ENCODE results near the gene IZUMO1. TPM values are rescaled to one million over a fixed set of nuclear protein-coding genes. Genes with fewer than 3 reads are reported as not detected.
A peak's percentile ranks its signal among the peaks of the same experiment; 100 is the strongest.

IZUMO1 gene
- total and polyA plus RNA-seq, 2 of the 13 experiments (the other 11 are each of a cell fraction or from before 2014, with no cell fraction given), result 0.07 to 0.22 TPM

DNA sequence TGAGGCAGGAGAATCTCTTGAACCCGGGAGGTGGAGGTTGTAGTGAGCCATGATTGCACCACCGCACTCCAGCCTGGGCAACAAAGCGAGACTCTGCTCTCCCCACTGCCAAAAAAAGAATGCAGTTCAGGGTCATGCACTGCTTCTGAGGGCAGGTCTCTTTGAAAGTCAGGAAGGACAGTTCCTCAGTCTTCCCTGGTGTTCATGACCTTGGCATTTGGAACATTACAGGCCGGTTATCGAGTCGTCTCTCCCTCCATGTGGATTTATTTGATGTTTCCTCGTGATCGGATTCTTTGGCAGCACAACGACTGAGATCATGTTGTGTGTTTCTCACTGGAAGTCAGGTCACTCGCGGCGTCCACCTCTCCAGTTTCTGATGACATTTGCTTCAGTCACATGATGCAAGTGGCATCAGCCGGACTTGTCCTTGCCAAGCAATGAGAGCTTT is 25.8 kb upstream of the IZUMO1 start (continued):
- TF ChIP-seq, protein P1, sequence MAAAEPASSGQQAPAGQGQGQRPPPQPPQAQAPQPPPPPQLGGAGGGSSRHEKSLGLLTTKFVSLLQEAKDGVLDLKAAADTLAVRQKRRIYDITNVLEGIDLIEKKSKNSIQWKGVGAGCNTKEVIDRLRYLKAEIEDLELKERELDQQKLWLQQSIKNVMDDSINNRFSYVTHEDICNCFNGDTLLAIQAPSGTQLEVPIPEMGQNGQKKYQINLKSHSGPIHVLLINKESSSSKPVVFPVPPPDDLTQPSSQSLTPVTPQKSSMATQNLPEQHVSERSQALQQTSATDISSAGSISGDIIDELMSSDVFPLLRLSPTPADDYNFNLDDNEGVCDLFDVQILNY (CRISPR knock-in tag; conservative IDR thresholded peaks at IDR 0.05), result no peak
- TF ChIP-seq, protein P2, sequence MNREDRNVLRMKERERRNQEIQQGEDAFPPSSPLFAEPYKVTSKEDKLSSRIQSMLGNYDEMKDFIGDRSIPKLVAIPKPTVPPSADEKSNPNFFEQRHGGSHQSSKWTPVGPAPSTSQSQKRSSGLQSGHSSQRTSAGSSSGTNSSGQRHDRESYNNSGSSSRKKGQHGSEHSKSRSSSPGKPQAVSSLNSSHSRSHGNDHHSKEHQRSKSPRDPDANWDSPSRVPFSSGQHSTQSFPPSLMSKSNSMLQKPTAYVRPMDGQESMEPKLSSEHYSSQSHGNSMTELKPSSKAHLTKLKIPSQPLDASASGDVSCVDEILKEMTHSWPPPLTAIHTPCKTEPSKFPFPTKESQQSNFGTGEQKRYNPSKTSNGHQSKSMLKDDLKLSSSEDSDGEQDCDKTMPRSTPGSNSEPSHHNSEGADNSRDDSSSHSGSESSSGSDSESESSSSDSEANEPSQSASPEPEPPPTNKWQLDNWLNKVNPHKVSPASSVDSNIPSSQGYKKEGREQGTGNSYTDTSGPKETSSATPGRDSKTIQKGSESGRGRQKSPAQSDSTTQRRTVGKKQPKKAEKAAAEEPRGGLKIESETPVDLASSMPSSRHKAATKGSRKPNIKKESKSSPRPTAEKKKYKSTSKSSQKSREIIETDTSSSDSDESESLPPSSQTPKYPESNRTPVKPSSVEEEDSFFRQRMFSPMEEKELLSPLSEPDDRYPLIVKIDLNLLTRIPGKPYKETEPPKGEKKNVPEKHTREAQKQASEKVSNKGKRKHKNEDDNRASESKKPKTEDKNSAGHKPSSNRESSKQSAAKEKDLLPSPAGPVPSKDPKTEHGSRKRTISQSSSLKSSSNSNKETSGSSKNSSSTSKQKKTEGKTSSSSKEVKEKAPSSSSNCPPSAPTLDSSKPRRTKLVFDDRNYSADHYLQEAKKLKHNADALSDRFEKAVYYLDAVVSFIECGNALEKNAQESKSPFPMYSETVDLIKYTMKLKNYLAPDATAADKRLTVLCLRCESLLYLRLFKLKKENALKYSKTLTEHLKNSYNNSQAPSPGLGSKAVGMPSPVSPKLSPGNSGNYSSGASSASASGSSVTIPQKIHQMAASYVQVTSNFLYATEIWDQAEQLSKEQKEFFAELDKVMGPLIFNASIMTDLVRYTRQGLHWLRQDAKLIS (CRISPR knock-in tag; IDR thresholded peaks at IDR 0.05), result no peak
- TF ChIP-seq HNRNPH1 (optimal IDR thresholded peaks at IDR 0.05; ENCODE audit: low read depth, low read length) (no peak), ZMYM3 (CRISPR knock-in tag; IDR thresholded peaks at IDR 0.05) (peak; percentile 86), TAF1 (CRISPR knock-in tag; IDR thresholded peaks at IDR 0.05) (no peak), DR1 (CRISPR knock-in tag; IDR thresholded peaks at IDR 0.05) (no peak), TBL1XR1 (IDR thresholded peaks at IDR 0.05; ENCODE audit: borderline replicate concordance, low read length, partially characterized antibody) (peak; percentile 80), ZNF605 (CRISPR knock-in tag; IDR thresholded peaks at IDR 0.05) (no peak), ZNF235 (CRISPR knock-in tag; IDR thresholded peaks at IDR 0.05; ENCODE audit: borderline replicate concordance) (no peak), RAD21 (CRISPR knock-in tag; IDR thresholded peaks at IDR 0.05) (no peak), GTF3A (CRISPR knock-in tag; conservative IDR thresholded peaks at IDR 0.05) (no peak), ATRX (CRISPR knock-in tag; IDR thresholded peaks at IDR 0.05; ENCODE audit: borderline replicate concordance) (no peak), REPIN1 (CRISPR knock-in tag; IDR thresholded peaks at IDR 0.05; ENCODE audit: borderline replicate concordance, low read depth) (peak; percentile 34; the same call in 1 of the 2 replicates), THYN1 (CRISPR knock-in tag; IDR thresholded peaks at IDR 0.05; ENCODE audit: borderline replicate concordance, low read depth) (no peak), SOX6 (IDR thresholded peaks at IDR 0.05) (no peak), SOX6 (CRISPR knock-in tag; IDR thresholded peaks at IDR 0.05) (peak; percentile 39), CBX1 (IDR thresholded peaks at IDR 0.05; ENCODE audit: low read depth) (no peak)
- TF ChIP-seq, protein P3, sequence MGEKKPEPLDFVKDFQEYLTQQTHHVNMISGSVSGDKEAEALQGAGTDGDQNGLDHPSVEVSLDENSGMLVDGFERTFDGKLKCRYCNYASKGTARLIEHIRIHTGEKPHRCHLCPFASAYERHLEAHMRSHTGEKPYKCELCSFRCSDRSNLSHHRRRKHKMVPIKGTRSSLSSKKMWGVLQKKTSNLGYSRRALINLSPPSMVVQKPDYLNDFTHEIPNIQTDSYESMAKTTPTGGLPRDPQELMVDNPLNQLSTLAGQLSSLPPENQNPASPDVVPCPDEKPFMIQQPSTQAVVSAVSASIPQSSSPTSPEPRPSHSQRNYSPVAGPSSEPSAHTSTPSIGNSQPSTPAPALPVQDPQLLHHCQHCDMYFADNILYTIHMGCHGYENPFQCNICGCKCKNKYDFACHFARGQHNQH (CRISPR knock-in tag; IDR thresholded peaks at IDR 0.05), result peak; percentile 23; the same call in 1 of the 2 replicates
- TF ChIP-seq, protein P4, sequence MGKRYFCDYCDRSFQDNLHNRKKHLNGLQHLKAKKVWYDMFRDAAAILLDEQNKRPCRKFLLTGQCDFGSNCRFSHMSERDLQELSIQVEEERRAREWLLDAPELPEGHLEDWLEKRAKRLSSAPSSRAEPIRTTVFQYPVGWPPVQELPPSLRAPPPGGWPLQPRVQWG (CRISPR knock-in tag; IDR thresholded peaks at IDR 0.05; ENCODE audit: borderline replicate concordance, low read depth), result no peak
- TF ChIP-seq, protein P5, sequence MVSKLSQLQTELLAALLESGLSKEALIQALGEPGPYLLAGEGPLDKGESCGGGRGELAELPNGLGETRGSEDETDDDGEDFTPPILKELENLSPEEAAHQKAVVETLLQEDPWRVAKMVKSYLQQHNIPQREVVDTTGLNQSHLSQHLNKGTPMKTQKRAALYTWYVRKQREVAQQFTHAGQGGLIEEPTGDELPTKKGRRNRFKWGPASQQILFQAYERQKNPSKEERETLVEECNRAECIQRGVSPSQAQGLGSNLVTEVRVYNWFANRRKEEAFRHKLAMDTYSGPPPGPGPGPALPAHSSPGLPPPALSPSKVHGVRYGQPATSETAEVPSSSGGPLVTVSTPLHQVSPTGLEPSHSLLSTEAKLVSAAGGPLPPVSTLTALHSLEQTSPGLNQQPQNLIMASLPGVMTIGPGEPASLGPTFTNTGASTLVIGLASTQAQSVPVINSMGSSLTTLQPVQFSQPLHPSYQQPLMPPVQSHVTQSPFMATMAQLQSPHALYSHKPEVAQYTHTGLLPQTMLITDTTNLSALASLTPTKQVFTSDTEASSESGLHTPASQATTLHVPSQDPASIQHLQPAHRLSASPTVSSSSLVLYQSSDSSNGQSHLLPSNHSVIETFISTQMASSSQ (IDR thresholded peaks at IDR 0.05; ENCODE audit: low read depth), result no peak
- TF ChIP-seq, protein P5 (CRISPR knock-in tag; IDR thresholded peaks at IDR 0.05; ENCODE audit: borderline replicate concordance), result no peak

Data from HepG2 (cell line).